C4-2B (cell line): ENCODE measurements around the gene CCDC77.

ENCODE experiments used
- ZFX ChIP-seq: fragments of 450-650 bp; IDR thresholded peaks from 2 replicates; pipeline ENCODE4 v1.6.1; 2017
- TF ChIP-seq, protein P1 (sequence below): fragments of 450-650 bp; conservative IDR thresholded peaks from 2 replicates; pipeline ENCODE4 v1.5.1; 2017; ENCODE audit warnings: mild to moderate bottlenecking

DNA sequence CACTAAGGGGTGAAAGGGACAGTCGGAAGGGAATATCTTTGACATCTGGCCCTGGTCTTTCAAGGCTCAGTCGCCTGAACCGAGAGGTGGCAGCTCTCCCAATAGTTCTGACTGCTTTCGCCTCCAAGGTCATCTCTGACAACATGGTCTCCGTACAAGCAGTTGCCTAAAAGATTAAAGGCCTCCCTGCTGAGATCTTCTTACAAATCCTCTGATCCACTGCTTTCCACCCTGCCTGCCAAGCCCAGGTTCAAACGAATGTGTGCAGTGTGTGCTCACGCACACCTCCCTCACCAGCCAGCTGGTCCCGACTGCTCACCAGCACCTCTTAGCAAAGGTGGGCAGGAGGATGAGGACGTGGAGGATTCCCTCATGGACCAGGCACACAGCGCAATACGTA is 68.7 kb downstream of the CCDC77 start:
- TF ChIP-seq, protein P1, sequence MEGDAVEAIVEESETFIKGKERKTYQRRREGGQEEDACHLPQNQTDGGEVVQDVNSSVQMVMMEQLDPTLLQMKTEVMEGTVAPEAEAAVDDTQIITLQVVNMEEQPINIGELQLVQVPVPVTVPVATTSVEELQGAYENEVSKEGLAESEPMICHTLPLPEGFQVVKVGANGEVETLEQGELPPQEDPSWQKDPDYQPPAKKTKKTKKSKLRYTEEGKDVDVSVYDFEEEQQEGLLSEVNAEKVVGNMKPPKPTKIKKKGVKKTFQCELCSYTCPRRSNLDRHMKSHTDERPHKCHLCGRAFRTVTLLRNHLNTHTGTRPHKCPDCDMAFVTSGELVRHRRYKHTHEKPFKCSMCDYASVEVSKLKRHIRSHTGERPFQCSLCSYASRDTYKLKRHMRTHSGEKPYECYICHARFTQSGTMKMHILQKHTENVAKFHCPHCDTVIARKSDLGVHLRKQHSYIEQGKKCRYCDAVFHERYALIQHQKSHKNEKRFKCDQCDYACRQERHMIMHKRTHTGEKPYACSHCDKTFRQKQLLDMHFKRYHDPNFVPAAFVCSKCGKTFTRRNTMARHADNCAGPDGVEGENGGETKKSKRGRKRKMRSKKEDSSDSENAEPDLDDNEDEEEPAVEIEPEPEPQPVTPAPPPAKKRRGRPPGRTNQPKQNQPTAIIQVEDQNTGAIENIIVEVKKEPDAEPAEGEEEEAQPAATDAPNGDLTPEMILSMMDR = no peak
- no peak for TF ChIP-seq ZFX
